DOHH2 (cell line): ENCODE measurements around the gene DENND5B.

Experiments
- CTCF ChIP-seq: fragments of 200-600 bp; sonication (generic); IDR thresholded peaks from one replicate; pipeline ENCODE4 v1.5.1; 2014; ENCODE audit warnings: antibody characterized with exemption, mild to moderate bottlenecking, low read depth, low read length; ENCODE audit not compliant: poor library complexity, severe bottlenecking
- EZH2phosphoT487 ChIP-seq: fragments of 200-600 bp; sonication (generic); IDR thresholded peaks from 2 replicates; pipeline ENCODE4 v1.6.1; 2017; ENCODE audit warnings: borderline replicate concordance, mild to moderate bottlenecking, antibody characterized with exemption, low read length, moderate library complexity, mixed read lengths

GRCh38 chr12:31370531-31371255, 220.2 kb downstream of the DENND5B start:
- TF ChIP-seq CTCF (no peak), EZH2phosphoT487 (no peak)
